Activated CD4-positive, alpha-beta T cell treated with anti-CD3 and anti-CD28 coated beads for 1 hour (primary cell): ENCODE results near the gene CACNA1B.

Experiments
- DNase-seq: peaks from one replicate; pipeline ENCODE4 v3.0.0-alpha.2; 2020

CACNA1B gene

DNA sequence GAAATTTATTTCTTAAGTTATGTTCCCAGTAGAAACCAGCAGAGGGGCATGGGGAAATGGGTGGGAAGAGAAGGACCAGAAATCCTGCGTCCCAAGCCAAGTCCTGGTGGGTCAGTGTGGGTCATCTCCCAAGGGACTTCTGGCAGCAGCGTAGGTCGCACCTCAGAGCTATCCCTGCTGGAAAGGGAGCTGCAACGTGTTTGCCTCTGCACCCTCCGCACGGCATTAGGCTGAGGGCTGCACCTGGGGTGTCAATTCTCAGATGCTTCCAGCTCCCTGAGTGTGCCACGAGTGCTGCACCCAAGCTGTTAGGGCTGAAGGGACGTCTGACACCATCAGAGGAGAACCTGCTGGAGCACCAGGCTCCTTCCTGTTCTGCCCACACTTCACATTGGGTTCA lies 182.8 kb downstream of the CACNA1B start:
- no peak for DNase-seq

DNA sequence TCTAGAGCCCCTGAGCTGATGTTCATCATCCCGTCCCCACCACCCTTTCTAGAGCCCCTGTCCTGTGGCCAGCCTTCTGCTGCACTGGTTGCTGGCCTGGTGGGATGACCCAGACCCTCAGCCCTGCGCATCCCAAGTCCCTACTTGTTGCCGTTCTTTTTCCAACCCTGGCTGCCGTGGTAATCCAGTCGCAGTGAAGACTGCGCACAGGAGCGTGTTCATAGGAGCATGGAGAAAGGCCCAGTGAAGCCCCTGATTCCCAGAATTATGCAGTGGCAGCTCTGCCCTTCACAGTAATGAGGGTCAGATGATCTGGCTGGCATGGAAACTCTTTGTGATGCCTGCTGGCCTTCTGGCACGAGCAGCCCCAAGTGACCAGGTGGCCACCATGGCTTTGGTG lies 183.3 kb downstream of the CACNA1B start:
- DNase-seq, result no peak

GRCh38 chr9:138061631-138062030 lies 184.0 kb downstream of the CACNA1B start:
- DNase-seq, result no peak

GRCh38 chr9:138062196-138062595 lies 184.6 kb downstream of the CACNA1B start:
- no peak for DNase-seq

- no peak for DNase-seq
Measured at GRCh38 chr9:138063033-138063432, 185.5 kb downstream of the CACNA1B start.

DNA sequence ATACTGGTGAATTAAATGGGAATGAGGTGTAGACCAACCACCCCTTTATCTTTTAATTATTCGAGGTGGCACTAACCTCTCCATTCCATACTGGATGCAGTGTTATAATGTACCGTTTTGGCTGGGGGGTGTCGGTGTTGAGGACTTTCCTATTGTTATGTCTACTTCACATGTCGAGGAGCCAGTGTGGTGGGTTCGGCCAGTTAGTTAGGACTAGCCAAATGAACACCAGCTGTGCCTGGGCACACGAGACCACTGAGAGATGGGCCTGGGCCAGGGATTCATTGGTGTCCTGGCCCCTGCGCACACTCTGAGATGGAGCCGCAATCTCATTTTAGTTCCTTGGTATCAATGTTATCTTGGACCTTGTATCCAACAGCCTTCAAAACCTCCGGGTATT lies 186.2 kb downstream of the CACNA1B start:
- DNase-seq, result no peak

DNA sequence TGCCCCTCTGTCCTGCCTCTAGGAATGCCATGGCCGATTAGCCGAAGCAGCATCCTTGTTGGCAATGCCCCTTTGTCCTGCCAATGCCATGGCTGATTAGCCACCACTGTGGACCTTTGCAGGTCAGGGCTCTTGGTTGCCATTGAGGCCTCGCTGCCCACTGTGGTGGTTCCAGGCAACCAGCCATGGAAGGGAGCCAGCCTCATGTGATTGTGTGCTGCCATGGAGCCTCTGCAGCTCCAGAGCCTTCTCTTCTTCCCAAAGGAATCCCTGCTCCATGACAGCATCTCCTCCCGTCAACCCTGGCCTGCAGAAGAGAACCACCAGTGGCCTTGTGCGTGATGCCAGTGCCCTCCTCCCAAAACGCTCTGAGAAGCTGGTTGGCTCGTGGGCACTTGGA lies 187.0 kb downstream of the CACNA1B start:
- DNase-seq, result no peak

- DNase-seq, result no peak
Measured at GRCh38 chr9:138065287-138065686, 187.7 kb downstream of the CACNA1B start.

DNA sequence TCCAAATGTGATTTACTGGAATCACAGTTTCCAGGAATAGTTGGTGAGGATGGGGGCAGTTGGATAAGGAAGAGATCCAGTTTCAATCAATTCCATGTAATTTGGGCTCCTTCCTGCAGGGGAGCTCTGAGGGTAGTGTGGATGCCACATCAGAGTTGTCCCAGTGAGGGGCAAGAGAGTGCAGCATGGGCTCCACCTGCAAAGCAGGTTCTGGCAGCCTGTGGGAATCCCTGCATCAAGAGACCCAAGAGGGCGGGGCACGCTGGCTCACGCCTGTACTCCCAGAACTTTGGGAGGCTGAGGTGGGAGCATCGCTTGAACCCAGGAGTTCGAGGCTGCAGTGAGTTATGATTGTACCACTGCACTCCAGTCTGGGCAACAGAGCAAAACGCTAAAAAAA lies 188.5 kb downstream of the CACNA1B start:
- DNase-seq, result no peak

DNA sequence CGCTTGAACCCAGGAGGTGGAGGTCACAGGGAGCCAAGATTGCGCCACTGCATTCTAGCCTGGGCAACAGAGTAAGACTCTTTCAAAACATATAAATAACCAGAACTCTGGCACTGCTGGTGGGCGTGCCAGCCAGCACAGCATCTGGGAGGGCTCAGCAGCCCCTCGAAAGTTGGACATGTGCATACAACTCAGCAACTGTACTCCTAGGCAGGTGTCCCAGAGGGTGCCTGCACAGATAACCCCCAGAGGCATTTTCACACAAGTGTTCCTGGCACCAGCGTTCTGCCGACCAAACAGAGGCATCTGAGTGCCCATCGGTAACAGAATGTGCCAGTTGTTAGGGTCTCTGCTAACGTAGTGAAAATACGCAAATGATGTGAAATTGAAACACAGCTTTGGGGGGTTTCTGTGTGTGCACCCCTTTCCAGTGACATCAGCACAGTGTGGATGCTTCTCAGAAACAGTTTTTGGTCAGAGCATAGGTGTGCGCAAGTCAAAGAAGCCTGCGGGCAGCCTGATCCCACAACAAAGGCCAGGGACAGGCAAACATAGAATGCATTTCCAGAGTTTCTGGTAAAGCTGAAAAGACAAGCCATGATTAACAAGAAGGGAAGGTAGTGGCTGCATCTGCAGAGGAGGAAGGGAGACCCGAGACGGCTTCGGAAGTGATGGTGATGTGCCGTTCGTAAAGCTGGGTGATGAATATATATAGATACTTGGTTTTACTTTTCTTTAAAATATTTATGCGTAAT lies 190.2 kb downstream of the CACNA1B start:
- no peak for DNase-seq

GRCh38 chr9:138068601-138069035 lies 191.0 kb downstream of the CACNA1B start:
- peak; percentile 1 for DNase-seq

DNA sequence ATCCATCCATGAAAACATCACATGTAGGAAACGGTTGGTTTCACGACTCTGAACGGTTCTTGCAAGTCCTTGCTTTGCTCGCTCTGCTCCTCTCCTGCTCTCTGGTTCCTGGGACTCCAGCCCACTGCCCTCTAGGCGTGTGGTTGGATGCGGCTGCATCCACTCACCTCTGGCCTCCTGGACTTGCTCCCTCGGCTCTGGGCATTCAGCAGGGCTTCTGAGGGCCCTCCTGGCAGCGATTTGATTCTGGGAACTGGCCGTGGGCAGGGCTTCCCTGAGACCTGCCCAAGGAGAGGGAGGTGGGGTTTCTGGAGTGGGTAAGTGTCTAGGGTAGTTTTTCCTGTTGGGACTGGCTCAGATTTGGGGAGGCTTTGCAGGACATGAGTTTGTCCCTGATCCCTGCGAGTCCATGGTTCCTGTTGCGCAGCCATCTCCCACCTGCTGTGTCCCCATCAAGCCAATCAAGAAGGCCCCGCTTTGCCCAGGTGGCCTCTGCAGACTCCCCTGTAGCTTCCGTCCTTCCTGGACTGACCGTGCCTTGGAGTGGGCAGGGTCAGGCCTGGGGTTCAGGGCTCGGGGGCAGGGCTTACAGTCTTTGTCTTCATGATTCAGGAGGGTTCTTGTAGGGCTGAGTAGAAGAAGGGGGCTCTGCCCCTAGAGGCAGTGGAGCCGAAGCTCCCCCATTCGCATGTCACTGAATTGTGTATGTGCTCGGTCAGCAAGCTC lies 192.3 kb downstream of the CACNA1B start:
- no peak for DNase-seq

DNA sequence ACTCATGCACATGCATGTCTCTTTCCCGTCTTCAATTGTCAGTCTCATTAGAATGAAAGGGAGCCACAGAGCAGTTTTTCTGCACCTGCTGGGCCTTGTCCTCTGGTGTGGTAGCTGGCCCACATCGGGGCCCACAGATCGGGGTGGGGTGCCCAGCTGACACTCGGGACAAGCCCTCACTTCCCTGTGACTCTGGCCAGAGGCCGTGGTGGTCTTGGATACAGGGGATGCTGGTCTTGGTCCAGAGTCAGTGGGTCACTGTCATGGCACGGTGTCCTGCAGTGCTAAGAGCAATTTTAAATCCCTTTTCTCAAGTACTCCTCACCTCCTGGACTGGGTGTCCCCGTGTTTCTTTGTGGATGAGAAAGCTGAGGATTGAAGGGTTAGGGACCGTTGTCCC lies 193.2 kb downstream of the CACNA1B start:
- no peak for DNase-seq

GRCh38 chr9:138071292-138071691 lies 193.7 kb downstream of the CACNA1B start:
- no peak for DNase-seq

GRCh38 chr9:138071731-138072130 lies 194.1 kb downstream of the CACNA1B start:
- DNase-seq, result no peak

- no peak for DNase-seq
Measured at GRCh38 chr9:138072161-138072842, 194.7 kb downstream of the CACNA1B start.

GRCh38 chr9:138072897-138073296 lies 195.3 kb downstream of the CACNA1B start:
- DNase-seq, result no peak

DNA sequence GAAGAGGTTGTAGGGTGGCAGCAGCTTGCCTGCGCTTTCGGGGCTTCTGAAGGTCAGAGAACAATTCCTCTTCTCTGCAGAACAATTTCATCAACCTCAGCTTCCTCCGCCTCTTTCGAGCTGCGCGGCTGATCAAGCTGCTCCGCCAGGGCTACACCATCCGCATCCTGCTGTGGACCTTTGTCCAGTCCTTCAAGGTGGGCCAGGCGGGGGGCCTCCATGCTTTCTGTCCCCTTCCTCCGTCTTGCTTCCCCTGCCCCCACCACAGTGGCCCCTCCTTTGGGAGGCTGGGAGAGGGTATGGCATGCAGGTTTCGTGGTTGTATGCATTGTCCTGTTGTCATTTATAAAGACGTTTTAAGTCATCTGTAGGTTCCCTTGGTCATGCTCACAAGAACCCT lies 195.8 kb downstream of the CACNA1B start:
- DNase-seq, result no peak

GRCh38 chr9:138073808-138074207 lies 196.2 kb downstream of the CACNA1B start:
- DNase-seq, result no peak

- no peak for DNase-seq
Measured at GRCh38 chr9:138074516-138074915, 196.9 kb downstream of the CACNA1B start.

DNA sequence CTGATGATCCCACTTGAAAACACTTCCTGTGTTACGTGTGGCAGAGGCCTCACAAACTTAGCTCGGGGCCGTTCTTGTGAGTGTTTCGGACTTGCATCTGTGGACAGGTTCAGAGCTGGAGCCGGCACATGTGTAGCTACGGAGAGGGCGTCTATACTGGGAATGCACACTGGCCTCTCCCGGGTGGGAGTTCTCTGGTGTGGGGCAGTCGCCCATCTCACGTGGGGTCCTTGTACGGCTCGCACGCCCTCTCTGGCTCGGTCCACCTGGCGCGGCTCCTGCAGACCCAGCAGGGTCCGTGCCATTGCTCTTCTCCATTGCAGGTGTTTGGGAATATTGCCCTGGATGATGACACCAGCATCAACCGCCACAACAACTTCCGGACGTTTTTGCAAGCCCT lies 197.9 kb downstream of the CACNA1B start:
- no peak for DNase-seq

DNA sequence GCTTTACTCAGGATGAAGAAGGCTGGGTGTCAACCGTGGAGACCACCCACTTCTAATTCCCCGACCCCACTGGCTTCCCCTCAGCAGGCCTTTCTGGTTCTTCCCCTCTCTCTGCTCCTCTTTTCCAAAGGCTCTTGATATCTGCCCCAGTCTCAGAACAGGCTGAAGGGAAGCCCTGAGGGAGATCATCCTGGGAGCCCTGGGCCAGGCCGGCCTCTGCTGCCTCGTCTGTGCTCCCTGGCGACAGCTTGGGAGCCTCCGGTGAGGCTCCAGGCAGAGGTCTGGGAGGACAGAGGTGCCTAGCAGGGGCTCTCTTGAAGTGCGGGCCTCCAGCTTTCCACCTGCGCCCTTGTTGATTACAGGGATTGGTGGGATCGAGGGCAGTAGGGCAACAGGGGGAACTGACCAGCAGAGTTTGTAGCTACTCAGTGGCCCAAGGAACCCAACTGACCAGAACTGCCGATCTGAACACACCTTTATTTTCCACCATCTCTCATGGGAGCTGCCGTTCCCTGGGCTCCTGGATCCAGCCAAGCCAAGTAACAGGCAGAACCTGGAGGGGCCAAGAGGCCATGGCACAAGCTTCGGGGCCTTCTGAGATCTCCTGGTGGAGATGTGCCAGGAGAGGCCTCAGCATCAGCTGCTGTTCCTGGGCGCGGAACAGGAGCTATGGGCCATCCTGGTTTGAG lies 198.5 kb downstream of the CACNA1B start:
- no peak for DNase-seq

DNA sequence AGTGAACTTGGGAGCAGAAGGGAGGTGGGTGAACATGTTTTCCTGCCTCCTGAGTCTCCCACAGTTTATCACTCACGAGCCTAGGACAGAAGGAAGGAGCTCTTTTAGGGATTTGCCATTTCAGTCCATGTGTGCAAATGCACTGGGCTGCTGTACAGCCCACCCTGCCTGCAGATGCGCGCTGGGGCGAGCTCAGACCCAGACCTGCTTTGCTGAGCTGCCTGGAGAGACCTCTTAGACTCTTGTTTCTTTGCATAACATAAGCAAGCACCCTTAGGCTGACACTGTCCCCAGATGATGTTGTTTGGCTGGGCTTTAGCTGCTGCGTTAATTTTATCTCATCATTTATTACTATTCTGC lies 199.0 kb downstream of the CACNA1B start:
- no peak for DNase-seq
